Neural progenitor cell (in vitro differentiated cells): Measurements from ENCODE around the gene TSPAN3. TPM values are rescaled to one million over a fixed set of nuclear protein-coding genes. Genes with fewer than 3 reads are reported as not detected.

ENCODE experiments used
- DNase-seq: peaks from one replicate; pipeline ENCODE4 v3.0.0-alpha.2; 2016; ENCODE audit warnings: low spot score
- H2AFZ ChIP-seq: fragments of 200-600 bp; sonication (generic); replicated peaks from 2 replicates; pipeline ENCODE4 v1.6.1; 2016; ENCODE audit warnings: antibody characterized with exemption
- H3F3A ChIP-seq: fragments of 200-600 bp; sonication (generic); 2 replicates; pipeline ENCODE4 v1.6.1; 2016; ENCODE audit warnings: antibody characterized with exemption, low read depth
- H3K27ac ChIP-seq: fragments of 200-600 bp; sonication (generic); 2 replicates; pipeline ENCODE4 v1.5.1; 2016; ENCODE audit warnings: mild to moderate bottlenecking
- H3K27me3 ChIP-seq: fragments of 200-600 bp; sonication (generic); 2 replicates; pipeline ENCODE4 v1.6.1; 2016; ENCODE audit warnings: mild to moderate bottlenecking, moderate library complexity
- H3K36me3 ChIP-seq: fragments of 200-600 bp; sonication (generic); 2 replicates; pipeline ENCODE4 v1.5.1; 2016
- H3K4me1 ChIP-seq: fragments of 200-600 bp; sonication (generic); 2 replicates; pipeline ENCODE4 v1.6.1; 2016; ENCODE audit warnings: mixed run types
- H3K4me2 ChIP-seq: fragments of 200-600 bp; sonication (generic); 2 replicates; pipeline ENCODE4 v1.6.1; 2016
- H3K4me3 ChIP-seq: fragments of 200-600 bp; sonication (generic); 2 replicates; pipeline ENCODE4 v1.5.1; 2016
- H3K79me2 ChIP-seq: fragments of 200-600 bp; sonication (generic); 2 replicates; pipeline ENCODE4 v1.6.1; 2016; ENCODE audit warnings: low read depth
- H3K9ac ChIP-seq: fragments of 200-600 bp; sonication (generic); 2 replicates; pipeline ENCODE4 v1.6.1; 2016
- H3K9me3 ChIP-seq: fragments of 200-600 bp; sonication (generic); 2 replicates; pipeline ENCODE4 v1.5.1; 2016; ENCODE audit warnings: low read depth
- H4K20me1 ChIP-seq: fragments of 200-600 bp; sonication (generic); 2 replicates; pipeline ENCODE4 v1.6.1; 2016; ENCODE audit warnings: low read depth
- H3K27ac Mint-ChIP-seq: 3 replicates; pipeline ENCODE4 v1.8.0; 2021; ENCODE audit warnings: mixed read lengths
- H3K27me3 Mint-ChIP-seq: 2 replicates; pipeline ENCODE4 v1.8.0; 2022; ENCODE audit warnings: low read depth, mild to moderate bottlenecking, inconsistent platforms, moderate library complexity, mixed read lengths; ENCODE audit not compliant: insufficient read depth
- H3K36me3 Mint-ChIP-seq: 3 replicates; pipeline ENCODE4 v1.8.0; 2021; ENCODE audit warnings: mixed read lengths
- H3K4me1 Mint-ChIP-seq: 3 replicates; pipeline ENCODE4 v1.8.0; 2021; ENCODE audit warnings: mixed read lengths
- H3K4me3 Mint-ChIP-seq: 3 replicates; pipeline ENCODE4 v1.8.0; 2021; ENCODE audit warnings: mild to moderate bottlenecking, moderate library complexity, mixed read lengths
- H3K9me3 Mint-ChIP-seq: 3 replicates; pipeline ENCODE4 v1.8.0; 2020; ENCODE audit warnings: mixed read lengths
- EZH2 ChIP-seq: fragments of 200-600 bp; sonication (generic); IDR thresholded peaks from 2 replicates; pipeline ENCODE4 v1.6.1; 2017; ENCODE audit warnings: antibody characterized with exemption, mild to moderate bottlenecking, moderate library complexity
- EZH2phosphoT487 ChIP-seq: fragments of 200-600 bp; sonication (generic); IDR thresholded peaks from 2 replicates; pipeline ENCODE4 v1.6.1; 2017; ENCODE audit warnings: antibody characterized with exemption
- total RNA-seq: library from RNA; depleted of rRNA; stranded (reverse); fragments of >200 nt; gene quantifications from 2 replicates; pipeline ENCODE4 v1.2.3, GENCODE V29; 2015; ENCODE audit warnings: low replicate concordance
- TF ChIP-seq, protein P1 (sequence below): fragments of 200-600 bp; sonication (generic); IDR thresholded peaks from 2 replicates; pipeline ENCODE4 v1.5.1; 2017; ENCODE audit warnings: antibody characterized with exemption, mild to moderate bottlenecking

TSPAN3 gene
- total RNA-seq, 1 donor from 2014 or later = 474 TPM

DNA sequence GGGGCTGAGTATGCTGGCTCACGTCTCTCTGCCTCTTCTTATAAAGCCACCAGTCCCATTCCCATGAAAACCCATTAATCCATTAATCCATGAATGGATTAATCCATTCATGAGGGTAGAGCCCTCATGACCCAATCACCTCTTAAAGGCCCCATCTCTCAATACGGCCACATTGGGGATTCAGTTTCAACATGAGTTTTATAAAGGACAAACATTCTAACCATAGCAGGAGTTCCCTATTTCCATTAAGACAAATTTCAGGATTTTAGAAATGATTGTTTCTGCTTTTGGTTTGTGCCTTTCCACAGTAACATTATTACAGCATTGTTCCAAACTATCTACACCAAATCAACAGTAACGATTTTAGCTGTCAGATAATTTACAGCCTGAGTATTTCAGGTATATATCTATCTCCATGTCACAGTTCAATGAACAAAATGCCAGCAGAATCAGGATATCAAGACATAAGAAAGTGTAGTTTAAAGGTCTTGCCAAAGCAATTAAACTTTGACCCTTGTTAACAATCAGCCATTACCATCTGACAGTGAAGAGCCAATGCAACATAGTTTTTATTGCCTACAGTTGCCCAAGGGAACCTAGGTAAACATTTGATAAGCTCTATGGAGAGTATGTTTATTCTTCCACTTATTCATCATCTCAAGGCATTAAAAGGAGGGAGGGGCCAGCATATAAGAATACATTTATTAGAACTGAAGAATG is 3.8 kb downstream of the TSPAN3 start:
- no peak overlapping the region for H2AFZ ChIP-seq
- H3K36me3 ChIP-seq = no peaks in the 10 kb centered on the region
- Mint-ChIP-seq H3K4me3 (no peak overlapping the region), H3K27ac (no peak overlapping the region), H3K4me1 (peaks cover 40% of the 10 kb centered on the region), H3K27me3 (peaks cover 2% of the 10 kb centered on the region), H3K9me3 (no peaks in the 10 kb centered on the region), H3K36me3 (peaks cover 14% of the 10 kb centered on the region)
- H3K4me2 ChIP-seq = peak overlapping the region; percentile 20
- peaks cover 83% of the 10 kb centered on the region for H4K20me1 ChIP-seq
- H3K27ac ChIP-seq = no peak overlapping the region
- no peak overlapping the region for H3K9ac ChIP-seq
- H3K4me3 ChIP-seq = no peak overlapping the region
- H3K27me3 ChIP-seq = no peaks in the 10 kb centered on the region
- TF ChIP-seq EZH2 (no peak), EZH2phosphoT487 (no peak)
- TF ChIP-seq, protein P1, sequence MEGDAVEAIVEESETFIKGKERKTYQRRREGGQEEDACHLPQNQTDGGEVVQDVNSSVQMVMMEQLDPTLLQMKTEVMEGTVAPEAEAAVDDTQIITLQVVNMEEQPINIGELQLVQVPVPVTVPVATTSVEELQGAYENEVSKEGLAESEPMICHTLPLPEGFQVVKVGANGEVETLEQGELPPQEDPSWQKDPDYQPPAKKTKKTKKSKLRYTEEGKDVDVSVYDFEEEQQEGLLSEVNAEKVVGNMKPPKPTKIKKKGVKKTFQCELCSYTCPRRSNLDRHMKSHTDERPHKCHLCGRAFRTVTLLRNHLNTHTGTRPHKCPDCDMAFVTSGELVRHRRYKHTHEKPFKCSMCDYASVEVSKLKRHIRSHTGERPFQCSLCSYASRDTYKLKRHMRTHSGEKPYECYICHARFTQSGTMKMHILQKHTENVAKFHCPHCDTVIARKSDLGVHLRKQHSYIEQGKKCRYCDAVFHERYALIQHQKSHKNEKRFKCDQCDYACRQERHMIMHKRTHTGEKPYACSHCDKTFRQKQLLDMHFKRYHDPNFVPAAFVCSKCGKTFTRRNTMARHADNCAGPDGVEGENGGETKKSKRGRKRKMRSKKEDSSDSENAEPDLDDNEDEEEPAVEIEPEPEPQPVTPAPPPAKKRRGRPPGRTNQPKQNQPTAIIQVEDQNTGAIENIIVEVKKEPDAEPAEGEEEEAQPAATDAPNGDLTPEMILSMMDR = no peak
- peaks cover 25% of the 10 kb centered on the region for H3K4me1 ChIP-seq
- DNase-seq = no peak
- peaks cover 84% of the 10 kb centered on the region for H3K79me2 ChIP-seq
- no peaks in the 10 kb centered on the region for H3K9me3 ChIP-seq
- H3F3A ChIP-seq = peaks cover 8% of the 10 kb centered on the region

DNA sequence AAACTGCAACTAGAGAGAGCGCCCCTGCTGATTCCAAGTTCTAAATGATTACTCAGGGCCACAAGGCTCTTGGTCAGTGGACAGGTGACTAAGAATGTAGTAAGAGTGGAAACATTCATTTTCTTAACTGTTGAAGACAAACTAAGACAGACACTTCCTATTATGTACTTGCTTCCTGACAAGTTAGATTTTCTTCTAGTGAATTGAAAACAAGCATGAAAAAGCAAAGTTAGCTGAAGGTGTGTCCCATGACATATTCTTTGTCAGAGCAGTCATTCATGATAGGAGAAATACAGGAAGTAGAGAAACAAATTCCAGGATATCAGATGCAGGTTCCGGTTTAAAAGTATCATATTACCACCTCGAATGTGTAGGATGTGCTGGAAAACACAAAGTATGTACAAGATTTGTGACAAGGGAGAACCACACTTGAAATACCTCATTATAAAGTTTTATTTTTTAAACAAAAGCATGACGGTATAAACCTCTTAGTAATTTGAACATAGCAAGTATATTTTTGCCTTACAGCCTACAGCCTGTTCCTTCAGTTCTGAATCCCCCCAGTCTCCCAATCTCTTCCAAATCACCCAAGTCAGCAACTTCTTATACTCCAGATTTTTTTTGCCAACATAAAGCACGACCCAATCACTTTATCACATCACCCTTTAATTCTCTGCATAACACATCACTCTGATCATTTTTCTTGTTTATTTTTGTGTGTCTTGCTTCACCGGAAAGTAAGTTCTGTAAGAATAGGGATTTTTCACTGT is 6.2 kb downstream of the TSPAN3 start:
- DNase-seq = no peak
- H3K4me1 Mint-ChIP-seq = peaks cover 51% of the 10 kb centered on the region
- H4K20me1 ChIP-seq = peaks cover 100% of the 10 kb centered on the region
- H3K4me1 ChIP-seq = peaks cover 40% of the 10 kb centered on the region
- no peak overlapping the region for H3K4me3 Mint-ChIP-seq
- H3K79me2 ChIP-seq = peaks cover 100% of the 10 kb centered on the region
- peaks cover 14% of the 10 kb centered on the region for H3K36me3 Mint-ChIP-seq
- H3K4me3 ChIP-seq = no peak overlapping the region
- H3K27me3 Mint-ChIP-seq = peaks cover 2% of the 10 kb centered on the region
- H2AFZ ChIP-seq = no peak overlapping the region
- H3K27ac Mint-ChIP-seq = no peak overlapping the region
- no peak for TF ChIP-seq EZH2
- no peak for TF ChIP-seq EZH2phosphoT487
- TF ChIP-seq, protein P1 = no peak
- no peak overlapping the region for H3K4me2 ChIP-seq
- H3K36me3 ChIP-seq = no peaks in the 10 kb centered on the region
- H3K9me3 Mint-ChIP-seq = no peaks in the 10 kb centered on the region
- H3K27me3 ChIP-seq = no peaks in the 10 kb centered on the region
- no peaks in the 10 kb centered on the region for H3K9me3 ChIP-seq
- no peak overlapping the region for H3K27ac ChIP-seq
- no peak overlapping the region for H3K9ac ChIP-seq
- peaks cover 8% of the 10 kb centered on the region for H3F3A ChIP-seq

DNA sequence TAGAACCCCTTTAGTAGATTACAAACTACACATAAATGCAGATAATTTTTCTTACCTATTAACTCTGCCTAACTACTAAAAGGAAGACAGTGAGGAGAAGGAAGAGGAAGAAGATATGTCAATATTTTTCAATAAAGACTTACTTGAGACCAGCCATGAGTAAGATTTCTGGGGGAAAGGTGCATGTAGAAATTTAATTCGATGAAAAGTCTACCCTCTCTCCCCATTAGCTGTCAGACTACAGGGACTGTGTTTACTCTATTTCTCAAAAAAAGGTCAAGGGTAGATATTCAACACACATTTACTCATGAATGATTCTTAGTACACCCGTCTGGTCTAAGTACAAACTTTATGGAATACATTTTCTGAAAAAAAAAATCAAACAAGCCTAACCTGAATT is 6.8 kb downstream of the TSPAN3 start:
- Mint-ChIP-seq H3K36me3 (peaks cover 14% of the 10 kb centered on the region), H3K27ac (no peak overlapping the region), H3K4me3 (no peak overlapping the region), H3K9me3 (no peaks in the 10 kb centered on the region), H3K4me1 (peaks cover 47% of the 10 kb centered on the region), H3K27me3 (no peaks in the 10 kb centered on the region)
- H3K4me2 ChIP-seq = no peak overlapping the region
- peaks cover 100% of the 10 kb centered on the region for H3K79me2 ChIP-seq
- no peak for DNase-seq
- H3F3A ChIP-seq = peaks cover 8% of the 10 kb centered on the region
- no peak overlapping the region for H3K27ac ChIP-seq
- H3K9me3 ChIP-seq = no peaks in the 10 kb centered on the region
- no peak overlapping the region for H3K4me3 ChIP-seq
- H3K4me1 ChIP-seq = peaks cover 34% of the 10 kb centered on the region
- no peak overlapping the region for H2AFZ ChIP-seq
- H3K27me3 ChIP-seq = no peaks in the 10 kb centered on the region
- H4K20me1 ChIP-seq = peaks cover 99% of the 10 kb centered on the region
- no peak overlapping the region for H3K9ac ChIP-seq
- no peaks in the 10 kb centered on the region for H3K36me3 ChIP-seq
- TF ChIP-seq, protein P1 = no peak
- no peak for TF ChIP-seq EZH2phosphoT487
- TF ChIP-seq EZH2 = no peak
